Endothelial cell of umbilical vein (primary cell): ENCODE data around the gene SART3.

ENCODE experiments used
- EZH2 ChIP-seq: IDR thresholded peaks from 2 replicates; pipeline ENCODE4 v1.6.1; 2012; ENCODE audit warnings: borderline replicate concordance, low read depth, mild to moderate bottlenecking, moderate library complexity, low read length, inconsistent platforms; ENCODE audit not compliant: severe bottlenecking
- FOS ChIP-seq: IDR thresholded peaks from 2 replicates; pipeline ENCODE4 v1.6.1; 2011; ENCODE audit warnings: mild to moderate bottlenecking, low read length, moderate library complexity, borderline replicate concordance; ENCODE audit not compliant: insufficient read depth
- GATA2 ChIP-seq: IDR thresholded peaks from 2 replicates; pipeline ENCODE4 v1.7.0; 2011; ENCODE audit warnings: low read depth, mild to moderate bottlenecking, moderate library complexity, mixed read lengths, low read length; ENCODE audit not compliant: insufficient read length, insufficient read depth
- JUN ChIP-seq: IDR thresholded peaks from 2 replicates; pipeline ENCODE4 v1.6.1; 2011; ENCODE audit warnings: borderline replicate concordance, low read depth; ENCODE audit not compliant: insufficient read length, insufficient read depth
- MYC ChIP-seq: IDR thresholded peaks from one replicate; pipeline ENCODE4 v1.6.1; 2011; ENCODE audit warnings: mild to moderate bottlenecking, low read depth, low read length
- POLR2A ChIP-seq: IDR thresholded peaks from 2 replicates; pipeline ENCODE4 v1.6.1; 2012; ENCODE audit warnings: low read depth, mild to moderate bottlenecking, control low read depth, low read length
- POLR2AphosphoS5 ChIP-seq: IDR thresholded peaks from 2 replicates; pipeline ENCODE4 v1.6.1; 2012; ENCODE audit warnings: low read depth, mild to moderate bottlenecking, control low read depth, low read length, moderate library complexity; ENCODE audit not compliant: insufficient read depth
- TF ChIP-seq, protein P1 (sequence below), 2 donors: IDR thresholded peaks; 1 replicate in 1 of 2; 2 replicates in 1 of 2; pipeline ENCODE4 v1.5.1; 2011; ENCODE audit warnings: low read length in 2 of 2, mild to moderate bottlenecking in 2 of 2, moderate library complexity in 2 of 2, control low read depth in 1 of 2, inconsistent platforms in 1 of 2, low read depth in 1 of 2; ENCODE audit not compliant: insufficient read depth in 1 of 2; ENCODE audit errors: extremely low read depth in 1 of 2
- TF ChIP-seq, protein P2 (sequence below): IDR thresholded peaks from 2 replicates; pipeline ENCODE4 v1.6.1; 2011; ENCODE audit not compliant: insufficient read depth, insufficient read length

DNA sequence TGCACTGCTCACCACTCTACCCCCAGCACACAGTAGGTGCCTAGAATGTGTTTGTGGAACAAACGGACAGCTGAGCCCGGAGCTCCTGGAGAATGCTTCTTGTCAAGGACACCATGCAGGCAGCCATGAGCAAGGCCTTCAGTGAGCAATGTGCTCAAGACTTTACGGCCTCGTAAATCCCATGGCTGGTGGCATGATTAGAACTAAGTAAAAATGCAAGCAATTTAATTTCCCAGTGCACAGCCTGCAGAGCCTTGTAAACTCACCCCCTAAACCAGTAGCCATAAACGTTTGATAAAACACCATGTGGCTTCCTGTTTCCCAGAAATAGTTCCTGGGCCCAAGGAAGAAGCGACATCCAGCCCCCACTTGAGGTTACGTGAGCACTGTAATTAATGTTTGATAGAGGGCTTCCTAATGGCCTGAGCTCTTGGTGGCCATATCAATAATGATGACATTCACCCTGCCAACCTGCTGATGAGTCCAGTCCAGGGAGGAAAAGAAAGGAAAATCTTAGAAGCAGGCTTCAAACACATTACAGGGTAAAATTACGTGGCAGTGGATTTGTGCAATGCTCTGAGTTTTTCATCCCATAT is 82.3 kb downstream of the SART3 start:
- TF ChIP-seq, protein P1, sequence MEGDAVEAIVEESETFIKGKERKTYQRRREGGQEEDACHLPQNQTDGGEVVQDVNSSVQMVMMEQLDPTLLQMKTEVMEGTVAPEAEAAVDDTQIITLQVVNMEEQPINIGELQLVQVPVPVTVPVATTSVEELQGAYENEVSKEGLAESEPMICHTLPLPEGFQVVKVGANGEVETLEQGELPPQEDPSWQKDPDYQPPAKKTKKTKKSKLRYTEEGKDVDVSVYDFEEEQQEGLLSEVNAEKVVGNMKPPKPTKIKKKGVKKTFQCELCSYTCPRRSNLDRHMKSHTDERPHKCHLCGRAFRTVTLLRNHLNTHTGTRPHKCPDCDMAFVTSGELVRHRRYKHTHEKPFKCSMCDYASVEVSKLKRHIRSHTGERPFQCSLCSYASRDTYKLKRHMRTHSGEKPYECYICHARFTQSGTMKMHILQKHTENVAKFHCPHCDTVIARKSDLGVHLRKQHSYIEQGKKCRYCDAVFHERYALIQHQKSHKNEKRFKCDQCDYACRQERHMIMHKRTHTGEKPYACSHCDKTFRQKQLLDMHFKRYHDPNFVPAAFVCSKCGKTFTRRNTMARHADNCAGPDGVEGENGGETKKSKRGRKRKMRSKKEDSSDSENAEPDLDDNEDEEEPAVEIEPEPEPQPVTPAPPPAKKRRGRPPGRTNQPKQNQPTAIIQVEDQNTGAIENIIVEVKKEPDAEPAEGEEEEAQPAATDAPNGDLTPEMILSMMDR (IDR thresholded peaks at IDR 0.05; ENCODE audit: extremely low read depth in 1 of 2, insufficient read depth in 1 of 2, low read depth in 1 of 2, low read length in 2 of 2) = no peak
- TF ChIP-seq EZH2 (no peak), POLR2A (no peak), JUN (no peak), POLR2AphosphoS5 (no peak), MYC (no peak), GATA2 (no peak), FOS (no peak)
- TF ChIP-seq, protein P2, sequence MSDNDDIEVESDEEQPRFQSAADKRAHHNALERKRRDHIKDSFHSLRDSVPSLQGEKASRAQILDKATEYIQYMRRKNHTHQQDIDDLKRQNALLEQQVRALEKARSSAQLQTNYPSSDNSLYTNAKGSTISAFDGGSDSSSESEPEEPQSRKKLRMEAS = no peak
